NCI-H1694 treated with DMSO at 0.1 percent for 48 hours (cell line): ENCODE data around the gene CACNB4.

ENCODE experiments used
- DNase-seq: peaks from one replicate; lab custom pipeline; 2025; lab: John Stamatoyannopoulos, UW

Gene CACNB4

DNA sequence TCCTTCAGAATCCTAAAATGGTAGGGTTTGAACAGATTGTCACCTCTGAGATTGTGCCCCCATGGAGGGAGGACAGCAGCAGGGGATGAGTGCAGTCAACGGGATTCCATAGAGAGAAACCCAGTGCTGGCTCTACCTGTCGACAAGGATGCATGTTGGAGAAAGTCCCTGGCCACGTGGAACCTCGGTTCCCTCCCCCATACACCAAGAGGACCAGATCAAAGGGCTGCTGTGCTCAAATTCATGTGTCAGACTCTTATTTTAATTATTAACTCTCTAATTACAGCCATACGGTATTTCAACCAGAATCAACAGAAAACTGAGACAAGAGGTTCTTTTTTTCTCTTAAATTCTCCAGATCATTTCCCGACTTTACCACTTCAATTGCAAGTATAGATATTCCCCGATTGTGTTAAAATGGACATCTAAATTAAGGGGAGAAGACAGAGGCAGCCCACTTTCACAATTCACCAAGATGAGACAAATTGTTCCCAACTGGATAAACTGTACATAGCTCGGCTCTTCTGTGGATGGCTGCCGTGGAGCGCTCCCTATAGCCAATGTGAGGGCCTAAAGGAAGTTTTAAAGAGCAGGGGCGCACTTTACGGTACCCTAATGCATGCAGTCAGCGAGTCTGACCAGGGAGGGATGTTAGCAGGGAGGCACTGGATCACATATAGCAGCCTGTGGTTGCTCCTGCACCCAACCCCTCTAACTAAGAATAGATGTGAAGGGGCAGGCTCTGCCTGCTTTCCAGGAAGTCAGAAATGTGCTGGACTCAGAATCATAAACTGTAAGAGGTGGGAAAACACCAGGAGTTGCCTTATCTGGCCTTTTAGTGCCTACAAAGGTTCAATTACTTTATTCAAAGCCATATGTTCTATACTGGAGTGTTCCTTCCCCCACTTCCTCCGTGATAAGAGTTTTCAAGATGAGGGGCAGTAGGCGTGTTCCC is 123.1 kb downstream of the CACNB4 start:
- no peak for DNase-seq

DNA sequence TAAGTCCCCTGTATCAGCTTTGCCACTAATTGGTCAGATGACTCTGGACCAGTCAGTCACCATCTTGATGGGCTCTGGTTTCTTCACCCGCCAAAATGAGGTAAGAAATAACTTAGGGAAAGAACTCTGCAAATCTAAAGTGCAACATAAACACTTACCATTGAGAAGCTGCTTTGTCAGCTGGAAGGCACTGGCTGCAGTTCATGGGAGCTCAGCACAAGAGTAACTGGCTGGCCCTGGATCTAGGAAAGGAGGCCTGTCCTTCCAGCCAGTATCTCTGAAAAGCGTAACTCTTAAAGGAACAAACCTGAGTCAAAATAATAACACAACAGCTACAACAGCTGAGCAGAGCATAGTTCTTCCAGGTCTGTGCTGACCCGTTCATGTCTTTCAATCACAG is 123.9 kb downstream of the CACNB4 start:
- no peak for DNase-seq

DNA sequence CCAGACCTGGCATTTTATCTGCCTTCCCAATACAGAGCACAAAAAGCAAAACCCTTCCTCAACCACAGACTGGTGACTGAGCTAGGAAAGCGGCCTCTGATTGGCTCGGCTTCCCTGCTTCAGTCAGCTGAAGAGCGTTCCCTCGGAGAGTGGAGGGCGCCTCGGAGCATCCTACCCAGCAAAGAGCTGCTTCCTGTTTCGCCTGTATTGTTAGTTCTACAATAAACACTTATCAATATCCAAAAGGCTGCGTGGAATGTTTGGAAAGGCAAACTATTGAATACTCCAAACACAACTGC is 125.0 kb downstream of the CACNB4 start:
- DNase-seq: peak; percentile 77

DNA sequence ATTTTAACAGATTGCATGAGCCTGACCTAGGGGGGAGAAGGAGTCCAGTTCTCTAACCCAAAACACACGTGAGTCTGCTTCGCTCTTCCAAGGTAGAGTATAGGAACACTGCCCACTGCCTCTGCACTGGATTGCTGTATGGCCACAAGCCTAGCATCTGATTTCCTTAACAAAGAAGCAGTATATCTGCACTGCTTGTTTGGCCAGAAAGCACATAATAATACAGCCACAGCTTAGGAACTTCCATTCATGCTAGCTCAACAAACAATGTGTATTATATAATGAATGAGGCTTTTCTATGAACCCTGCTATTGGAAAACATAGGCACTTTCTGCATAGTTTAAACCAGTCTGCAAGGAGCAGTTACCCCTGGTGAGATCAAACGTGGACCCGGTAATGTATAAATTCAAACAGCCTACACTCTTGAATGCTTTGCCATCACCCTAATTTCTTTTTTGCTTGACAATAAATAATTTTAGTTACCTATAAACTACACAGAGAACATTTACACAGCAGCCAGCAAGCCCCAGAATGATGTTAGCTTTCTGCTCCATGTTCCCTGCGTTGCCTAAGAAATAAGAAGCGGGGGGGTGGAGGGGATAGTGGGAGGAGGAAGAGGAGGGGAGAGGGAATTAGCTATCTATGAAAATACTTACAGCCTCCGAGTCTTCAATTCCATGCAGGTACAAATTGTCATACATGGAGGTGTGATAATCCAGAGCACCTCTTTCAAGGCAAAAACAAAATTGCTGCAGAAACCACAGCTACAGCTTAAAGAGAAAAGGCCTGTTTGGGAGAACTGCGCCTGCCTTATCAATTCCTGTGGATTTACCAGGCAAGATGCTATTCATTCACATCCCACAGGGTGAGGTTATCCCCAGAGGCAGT is 125.6 kb downstream of the CACNB4 start:
- DNase-seq: no peak

DNA sequence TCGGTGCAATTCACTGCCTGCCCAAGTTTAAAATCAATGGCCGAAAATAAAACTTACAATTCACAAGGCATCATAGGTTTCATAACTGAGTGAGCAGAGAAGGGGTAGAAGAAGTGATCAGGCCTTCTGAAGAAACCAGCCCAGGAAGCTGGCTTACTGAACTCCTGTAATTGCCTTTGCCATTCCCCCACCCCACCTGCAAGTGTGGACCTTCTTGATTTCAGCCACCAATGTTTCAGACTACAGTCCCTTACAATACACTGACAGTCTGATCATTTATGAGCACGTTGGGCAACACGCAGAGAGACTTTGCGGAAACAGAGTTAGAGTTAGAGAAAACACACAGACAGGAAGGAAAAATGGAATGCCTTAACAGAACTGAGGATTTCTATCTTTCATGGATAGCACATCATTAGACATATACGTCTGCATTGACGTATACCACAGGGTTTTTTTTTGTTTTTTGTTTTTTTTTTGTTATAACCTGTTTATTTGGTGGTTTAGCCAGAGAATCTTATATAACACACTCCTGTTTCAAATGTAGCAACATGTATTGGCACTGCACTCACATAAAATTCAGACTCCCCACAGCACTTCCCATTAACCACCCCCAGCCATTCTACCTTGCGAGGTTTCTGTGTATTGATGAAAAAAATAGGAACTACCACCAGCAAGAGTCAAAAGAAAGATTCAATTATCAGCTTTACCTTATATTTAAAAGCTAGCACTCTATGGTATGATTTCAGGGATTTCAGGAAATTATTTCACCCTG is 126.4 kb downstream of the CACNB4 start:
- DNase-seq: no peak

DNA sequence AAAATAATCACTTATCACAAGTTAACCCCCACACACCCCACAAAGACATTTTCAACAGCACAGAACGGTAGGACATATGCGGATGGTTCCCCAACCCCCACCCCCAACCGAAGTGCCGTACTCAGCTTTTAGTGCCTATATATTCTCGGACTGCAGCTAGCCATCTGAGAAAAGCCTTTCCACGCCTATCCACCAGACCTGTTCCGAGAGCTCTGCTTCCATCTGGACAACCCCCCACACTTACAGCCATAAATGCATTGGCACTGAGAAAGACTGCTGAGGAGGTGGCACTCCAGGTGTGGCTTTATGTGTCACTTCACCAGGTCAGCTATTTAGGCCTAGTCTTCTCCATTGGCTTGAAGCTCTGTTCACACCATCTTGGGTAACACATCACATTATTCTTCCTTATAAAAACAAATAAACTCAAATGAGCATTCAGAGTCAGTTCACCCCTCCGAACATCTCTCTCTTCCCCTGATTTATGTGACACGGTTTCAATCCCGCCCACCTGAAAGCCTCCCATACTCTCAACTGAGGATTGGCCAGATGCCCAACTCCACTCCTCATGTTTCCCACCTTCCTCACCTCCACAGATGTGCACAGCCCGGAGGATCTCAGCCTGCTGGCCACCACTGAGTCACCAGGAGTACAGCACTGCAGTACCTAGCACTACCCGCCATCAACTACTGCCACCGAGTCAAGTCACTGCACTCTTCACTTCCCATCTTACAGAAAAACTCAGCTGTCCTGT is 127.4 kb downstream of the CACNB4 start:
- no peak for DNase-seq

DNA sequence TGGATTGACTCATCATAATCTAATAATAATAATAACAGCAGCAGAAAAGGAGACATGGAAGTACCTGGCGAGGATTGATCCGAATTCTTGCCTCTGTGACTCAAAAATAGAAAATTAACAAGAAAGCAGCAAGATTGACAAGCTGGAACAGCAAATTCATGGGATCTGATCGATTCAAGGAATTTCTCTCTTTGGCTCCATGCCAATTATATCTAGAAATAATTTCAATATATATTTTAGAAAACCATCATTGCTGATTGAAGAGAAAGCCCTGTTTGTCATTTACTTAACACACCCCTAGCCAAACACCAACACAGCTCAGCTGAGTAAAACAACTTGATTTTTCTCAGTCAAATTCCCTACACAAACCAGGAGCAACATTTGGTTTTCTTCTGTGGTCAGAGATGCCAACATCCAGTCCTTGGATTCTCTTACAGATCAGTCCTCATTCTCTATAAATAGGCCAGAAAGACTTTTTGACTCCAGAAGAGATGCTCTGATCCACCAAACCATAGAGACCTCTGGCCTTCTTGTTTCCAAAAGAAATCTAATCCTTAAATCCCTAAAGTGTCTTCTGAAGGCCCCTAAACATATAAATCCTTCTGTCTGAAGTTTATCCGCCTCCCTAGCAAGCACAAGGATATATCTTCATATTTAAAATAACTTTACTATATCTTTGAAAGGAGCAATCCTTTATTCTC is 129.9 kb downstream of the CACNB4 start:
- DNase-seq: no peak

DNA sequence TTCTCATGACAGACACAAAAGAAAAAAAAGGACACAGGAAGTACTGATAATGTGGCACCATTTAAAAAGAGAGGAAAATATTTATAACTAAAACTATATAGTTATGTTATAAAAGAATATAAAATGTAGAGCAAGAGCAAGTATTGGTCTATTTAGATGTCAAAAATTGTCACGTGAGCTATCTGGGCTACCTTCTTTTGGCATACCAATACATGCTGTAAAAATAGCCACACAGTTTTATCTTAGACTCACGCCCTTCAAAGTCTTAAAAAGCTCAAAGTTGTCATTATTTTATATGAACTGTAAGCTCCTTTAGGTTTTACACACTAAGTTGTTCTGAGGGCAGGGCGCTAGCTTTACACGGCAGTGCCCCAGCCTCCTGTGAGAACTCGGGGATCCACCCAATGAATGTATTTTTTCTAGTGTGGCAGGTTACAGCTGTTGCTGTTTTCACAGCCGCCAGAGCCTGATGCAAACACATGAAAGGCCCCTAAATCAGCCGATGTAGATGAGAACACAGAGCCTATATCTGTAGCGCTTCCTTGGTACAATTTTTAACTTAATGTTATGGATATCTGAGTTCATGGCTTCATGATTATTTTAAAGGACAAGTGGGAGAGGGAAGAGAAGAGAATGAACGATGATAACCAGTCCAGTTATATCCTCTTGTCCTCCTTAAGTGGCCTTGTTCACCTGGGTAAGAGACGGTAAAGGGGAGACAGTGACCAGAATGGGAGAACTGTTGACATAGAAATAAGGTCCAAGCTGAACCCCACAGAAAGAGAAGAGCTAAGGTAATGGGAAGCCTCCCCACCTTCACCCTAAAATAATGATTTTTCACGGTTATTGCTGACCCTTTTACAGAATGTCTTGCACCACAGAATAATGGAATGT is 130.8 kb downstream of the CACNB4 start:
- DNase-seq: no peak

DNA sequence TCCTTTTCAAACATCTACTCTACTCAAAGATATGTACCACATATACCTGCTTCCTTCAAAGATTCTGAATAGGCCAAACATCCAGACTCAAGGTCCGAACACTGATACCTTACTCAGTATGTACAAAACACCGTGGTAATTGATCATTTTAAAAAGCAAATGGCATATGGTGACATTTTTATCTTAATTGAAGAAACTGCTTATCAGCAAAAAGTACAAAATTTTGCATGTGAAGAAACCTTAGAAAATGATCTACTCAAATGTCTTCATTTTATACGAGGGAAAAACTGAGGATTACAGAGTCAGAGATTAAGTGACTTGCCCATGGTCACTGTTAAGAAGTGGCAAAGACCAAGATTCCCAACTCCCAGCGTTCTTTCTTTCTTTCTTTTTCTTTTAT is 133.0 kb downstream of the CACNB4 start:
- no peak for DNase-seq

DNA sequence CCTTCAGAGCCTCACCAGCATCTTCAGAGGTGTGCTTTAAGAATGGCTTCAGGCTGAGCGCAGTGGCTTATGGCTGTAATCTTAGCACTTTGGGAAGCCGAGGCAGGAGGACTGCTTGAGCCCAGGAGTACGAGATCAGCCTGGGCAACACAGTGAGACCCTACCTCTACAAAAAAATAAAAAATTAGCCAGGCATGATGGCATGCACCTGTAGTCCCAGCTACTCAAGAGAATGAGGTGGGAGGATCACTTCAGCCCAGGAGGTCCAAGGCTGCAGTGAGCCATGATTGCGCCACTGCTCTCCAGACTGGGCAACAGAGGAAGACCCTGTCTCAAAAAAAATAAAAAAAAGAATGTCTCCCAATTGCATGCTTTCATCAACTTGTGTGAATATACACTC is 137.3 kb downstream of the CACNB4 start:
- DNase-seq: no peak

DNA sequence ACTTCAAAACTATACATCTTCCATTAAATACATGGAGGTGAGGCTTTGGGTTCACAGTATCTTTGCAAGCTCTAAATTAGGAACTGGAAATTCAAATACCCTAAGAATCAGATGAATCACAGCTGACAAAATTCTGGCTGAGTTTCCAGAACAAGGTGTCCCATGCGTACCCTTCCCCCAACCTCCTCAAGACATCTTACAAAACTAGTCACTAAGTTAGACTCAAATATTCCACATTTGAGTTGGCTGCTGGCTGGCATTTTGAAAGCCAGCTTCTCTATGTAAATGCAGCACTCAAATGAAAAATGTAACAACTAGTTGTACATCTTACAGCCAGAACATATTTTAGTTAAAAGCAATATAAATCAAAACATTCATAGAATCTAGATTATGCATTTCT is 139.6 kb downstream of the CACNB4 start:
- no peak for DNase-seq

DNA sequence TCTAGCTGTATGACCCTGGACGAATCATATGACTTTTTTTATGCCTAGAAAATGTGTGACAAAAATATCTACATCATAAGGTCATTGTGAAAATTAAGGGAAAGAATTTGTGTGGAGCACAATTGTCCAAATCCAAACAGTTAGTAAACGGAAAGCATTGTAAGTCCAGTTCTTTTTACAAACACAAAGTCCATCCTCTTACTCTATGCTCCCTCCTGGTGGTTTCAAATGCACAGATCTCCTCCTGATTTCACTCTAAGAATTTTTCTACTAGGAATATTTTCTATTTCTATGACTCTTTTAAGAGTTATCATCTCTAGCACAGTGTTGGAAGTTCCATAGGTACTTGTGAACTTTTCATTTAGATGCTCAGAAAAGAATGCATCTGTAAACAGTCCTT is 145.4 kb downstream of the CACNB4 start:
- DNase-seq: no peak

DNA sequence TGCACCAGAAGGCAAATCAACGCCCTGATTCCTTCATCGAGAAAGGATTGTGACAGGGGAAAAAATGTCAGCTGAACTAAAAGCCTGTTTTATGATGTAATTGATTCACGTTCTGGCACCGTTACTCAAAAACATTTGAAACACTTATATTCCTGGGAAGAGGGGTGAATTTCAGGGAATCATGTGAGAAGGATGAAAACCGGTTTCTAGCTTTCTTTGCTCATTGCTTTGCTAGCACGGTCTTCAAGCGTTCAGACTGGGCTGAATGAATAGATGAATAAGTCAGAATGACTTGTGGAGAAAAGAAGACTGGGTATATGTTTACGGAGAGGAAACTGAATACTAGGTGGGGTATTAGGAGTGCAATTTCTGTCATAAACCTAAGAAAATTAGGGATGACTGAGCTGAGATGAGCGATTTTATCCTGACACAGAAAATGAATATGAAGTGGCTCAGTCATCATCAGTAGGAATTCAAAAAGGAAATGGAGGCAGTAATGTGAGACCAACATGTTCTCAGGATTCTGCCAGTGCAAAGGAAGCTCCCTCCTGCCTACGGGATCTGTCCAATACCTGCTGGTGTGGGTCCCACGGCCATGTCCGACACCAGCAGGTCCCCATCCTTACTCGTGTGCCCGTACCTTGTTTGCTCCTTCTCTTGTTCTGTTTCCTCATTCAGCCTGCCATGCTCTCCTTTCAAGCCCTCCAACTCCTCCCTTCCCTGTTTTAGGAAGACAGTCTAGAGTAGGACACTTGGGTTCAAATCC is 146.0 kb downstream of the CACNB4 start:
- no peak for DNase-seq

DNA sequence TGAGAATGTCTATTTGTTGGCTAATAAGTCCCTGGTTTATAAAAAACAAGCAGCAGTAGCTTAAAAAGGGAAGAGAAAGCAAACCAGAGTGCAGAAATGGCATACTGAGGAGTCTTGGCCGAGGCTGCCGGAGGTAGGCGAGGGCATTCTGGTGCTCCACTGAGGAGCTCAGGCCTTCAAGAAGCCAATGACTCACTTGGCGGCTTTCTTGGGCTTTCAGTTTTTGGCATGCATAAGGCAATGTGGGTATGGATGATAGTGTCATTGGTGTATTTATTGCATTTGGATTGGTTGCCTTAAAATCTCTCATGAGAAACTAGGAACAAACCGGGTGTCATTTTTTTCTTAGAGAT is 151.1 kb downstream of the CACNB4 start:
- DNase-seq: no peak

DNA sequence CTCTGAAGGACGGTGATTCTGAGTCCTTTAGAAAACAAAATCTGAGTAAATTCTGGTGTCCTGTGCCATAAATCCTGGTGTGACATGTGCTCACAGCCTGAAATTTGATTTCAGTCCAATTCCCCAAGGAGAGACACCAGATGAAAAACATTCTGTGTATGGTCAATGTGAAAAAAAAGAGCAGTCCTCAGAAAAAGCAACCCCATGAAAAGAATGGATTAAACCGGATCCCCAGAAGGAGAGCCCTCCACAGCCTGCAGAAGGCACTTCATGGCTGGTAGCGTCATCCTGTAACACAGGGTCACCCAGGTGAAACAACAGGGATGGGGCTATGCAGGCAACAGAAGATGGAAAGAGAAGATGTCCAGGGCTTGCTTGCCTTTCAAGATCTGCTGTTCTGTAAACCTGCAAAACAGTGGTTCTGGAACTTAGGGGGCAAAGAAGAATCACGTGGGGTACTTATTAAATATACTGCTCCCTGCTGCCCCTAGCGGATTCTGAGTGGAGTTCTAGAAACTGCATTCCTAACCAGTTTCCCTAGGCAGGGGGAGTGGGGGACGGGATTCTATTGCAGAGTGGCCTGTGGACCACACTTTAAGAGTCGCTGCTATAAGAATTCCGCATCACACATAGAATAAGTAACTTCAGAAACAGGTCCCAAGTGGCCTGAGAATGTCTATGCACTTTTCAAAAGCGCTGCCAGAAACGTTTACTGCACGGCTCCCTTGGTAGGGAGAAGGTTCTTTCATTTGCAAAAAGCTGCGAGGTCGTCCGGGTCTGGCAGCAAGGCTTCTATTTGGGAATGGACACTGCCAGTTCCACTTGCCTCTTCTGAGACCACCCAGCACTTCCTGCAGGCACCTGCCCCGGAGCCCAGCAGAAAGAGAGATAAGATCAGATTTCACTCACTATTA is 151.7 kb downstream of the CACNB4 start:
- DNase-seq: peak; percentile 28

DNA sequence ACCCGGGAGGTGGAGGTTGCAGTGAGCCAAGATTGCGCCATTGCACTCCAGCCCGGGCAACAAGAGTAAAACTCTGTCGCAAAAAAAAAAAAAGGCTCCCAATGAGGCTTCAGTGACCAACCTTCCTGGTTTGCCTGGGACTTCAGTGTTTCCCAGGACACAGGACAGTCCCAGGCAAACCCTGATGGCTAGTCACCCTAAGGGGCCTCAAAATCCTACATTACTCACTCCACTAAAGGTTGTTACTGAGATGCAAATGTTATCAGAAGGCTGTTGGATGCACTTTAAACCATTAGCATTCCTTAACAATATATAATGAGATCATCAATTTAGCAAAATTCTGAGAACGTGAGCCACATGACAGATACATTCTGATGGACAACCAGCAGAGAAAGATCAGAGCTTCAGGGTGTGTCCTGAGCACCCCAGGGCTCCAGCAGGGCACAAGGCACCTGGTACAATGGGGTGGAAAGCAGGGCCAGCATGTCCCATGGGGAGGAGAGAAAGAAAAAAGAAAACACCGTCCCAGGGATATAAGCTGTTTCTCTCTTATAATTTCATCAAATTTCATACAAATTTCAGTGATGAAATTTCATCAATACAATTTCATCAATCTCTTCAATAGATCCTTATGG is 152.5 kb downstream of the CACNB4 start:
- no peak for DNase-seq

DNA sequence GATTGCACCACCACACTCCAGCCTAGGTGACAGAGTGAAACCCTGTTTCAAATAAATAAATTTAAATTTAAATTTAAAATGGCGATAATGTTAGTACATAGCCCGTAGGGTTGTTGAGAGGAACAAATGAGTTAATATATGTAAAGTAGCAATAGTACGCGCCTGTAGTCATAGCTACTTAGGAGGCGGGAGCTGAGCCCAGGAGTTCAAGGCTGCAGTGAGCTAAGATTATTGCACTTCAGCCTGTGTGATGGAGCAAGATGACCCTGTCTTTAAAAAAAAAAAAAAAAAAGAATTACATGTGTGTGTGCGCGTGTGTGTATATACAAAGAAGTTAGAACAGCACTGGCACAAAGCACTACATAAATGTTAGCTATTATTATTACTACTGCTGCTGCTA is 153.2 kb downstream of the CACNB4 start:
- no peak for DNase-seq

DNA sequence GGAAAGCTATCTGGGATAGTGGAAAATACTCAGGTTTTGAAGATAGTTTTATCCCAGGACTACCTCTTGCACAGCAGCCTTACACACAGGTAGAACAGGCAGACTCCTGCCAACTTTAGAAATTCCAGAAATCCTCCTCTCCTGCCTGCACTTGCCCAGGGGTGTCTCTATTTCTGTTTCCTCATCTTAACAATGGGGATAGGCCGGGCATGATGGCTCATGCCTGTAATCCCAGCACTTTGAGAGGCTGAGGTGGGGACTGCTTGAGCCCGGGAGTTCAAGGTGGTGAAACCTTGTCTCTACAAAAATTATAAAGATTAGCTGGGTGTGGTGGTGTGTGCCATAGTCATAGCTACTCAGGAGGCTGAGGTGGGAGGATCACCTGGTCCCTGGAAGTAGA is 153.7 kb downstream of the CACNB4 start:
- DNase-seq: no peak
